ENCODE results near the gene MAGI3.
"Not testable (repeated sequence)": the region's sequence is repeated elsewhere in the genome, so short reads cannot be mapped to it uniquely, and the experiment has no call there.

MAGI3 gene

GRCh38 chr1:113684153-113684541, 293.8 kb downstream of the MAGI3 start:
- no peak for DNase-seq (ENCODE audit: low read depth, low spot score)

- DNase-seq (ENCODE audit: low read depth, low spot score) = no peak
Measured at GRCh38 chr1:113686891-113687618, 296.7 kb downstream of the MAGI3 start.

DNA sequence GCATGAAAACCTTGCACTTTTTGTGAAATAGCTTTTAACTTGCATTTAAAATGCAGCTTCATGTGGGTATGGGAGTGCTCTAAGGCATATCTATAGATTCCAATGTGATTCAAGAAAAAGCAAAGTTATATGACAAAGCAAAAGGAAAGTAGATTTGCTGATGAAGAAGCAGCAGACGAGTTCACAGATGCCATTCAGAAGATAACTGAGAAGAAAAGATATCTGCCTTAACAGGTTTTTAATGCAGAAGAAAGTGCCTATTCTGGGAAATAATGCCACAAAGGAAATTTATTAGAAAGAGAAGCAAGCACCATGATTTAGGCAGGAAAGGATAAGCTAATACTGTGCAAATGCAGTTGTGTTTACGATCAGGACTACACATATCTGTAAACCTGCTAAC, 300.9 kb downstream of the MAGI3 start:
- DNase-seq (ENCODE audit: low read depth, low spot score) = no peak

DNA sequence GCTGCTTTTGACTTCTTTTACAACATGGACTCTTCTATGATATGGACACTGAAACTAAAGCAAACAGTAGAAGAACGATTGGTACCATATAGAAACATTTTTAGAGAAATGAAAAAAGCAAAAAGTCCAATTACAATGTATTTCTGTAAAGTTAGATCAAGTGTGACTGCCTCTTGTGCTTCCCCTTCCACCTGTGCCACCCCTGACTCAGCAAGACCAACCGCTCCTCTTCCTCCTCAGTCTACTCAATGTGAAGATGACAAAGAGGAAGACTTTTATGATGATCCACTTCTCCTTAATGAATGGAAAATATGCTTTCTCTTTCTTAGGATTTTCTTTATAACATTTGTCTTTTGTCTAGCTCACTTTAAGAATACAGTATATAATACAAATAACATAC, 302.0 kb downstream of the MAGI3 start:
- no peak for DNase-seq (ENCODE audit: low read depth, low spot score)

DNA sequence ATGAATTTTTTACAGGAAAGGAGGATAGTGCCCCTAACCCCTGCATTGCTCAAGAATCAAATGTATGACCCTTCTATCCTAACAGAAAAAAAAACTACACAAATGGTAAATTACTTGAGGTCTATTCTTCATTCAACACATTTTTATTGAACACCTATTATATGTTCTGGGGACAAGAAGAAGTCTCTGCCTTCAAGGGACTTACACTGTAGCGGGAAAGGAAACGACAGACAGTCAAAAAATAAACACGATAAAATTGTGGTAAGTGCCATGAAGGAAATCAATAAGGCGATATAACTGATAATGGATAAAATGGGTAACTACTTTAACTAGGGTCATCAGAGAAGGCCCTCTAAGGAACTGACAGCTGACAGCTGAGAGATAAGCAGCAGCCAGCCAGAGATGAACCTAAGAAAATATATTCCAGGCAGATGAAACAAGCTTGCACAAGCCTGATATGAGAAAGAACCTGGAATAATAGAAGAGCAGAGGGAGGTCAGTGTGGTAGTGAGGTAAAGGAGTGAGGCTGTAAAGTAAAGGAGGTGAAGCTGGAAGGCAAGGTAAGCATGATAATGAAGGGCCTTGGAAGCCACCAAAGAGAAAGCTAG, 302.6 kb downstream of the MAGI3 start:
- no peak for DNase-seq (ENCODE audit: low read depth, low spot score)

DNA sequence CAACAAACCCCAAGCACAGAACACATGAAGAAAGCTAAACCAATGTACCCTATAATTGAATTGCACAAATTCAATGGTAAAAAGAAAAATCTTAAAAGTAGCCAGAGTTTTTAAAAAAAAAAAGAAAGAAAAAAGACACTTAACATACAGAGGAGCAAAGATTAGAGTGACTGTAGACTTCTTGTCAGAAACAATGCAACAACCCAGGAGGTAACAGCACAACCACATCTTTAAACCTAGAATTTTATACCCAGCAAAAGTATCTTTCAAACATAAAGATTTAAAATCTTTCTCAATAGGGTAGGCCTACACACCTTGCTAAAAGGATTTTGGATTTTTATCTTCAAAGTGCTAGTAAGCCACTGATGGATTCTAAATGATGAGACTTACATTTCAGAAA, 304.6 kb downstream of the MAGI3 start:
- DNase-seq (ENCODE audit: low read depth, low spot score) = no peak

DNA sequence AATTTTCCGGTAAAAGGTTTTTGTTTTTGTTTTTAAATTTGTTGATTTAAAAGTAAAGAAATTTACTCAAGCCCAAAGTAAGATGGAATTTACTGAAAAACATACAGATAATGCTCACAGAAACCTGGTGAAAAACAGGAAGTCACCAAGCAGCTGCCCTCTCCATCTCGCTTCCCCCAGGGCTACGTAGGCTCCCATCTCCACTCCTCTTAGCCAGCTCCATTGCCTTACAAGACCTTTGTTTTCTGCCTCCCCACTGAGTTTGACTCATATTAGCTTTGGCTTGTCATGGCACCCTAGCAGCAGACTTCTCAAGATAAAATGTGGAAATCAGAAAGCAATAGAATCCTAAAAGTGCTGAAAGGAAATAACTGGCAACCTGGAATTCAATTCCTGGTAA, 311.1 kb downstream of the MAGI3 start:
- DNase-seq (ENCODE audit: low read depth, low spot score) = peak; percentile 20

GRCh38 chr1:113714606-113715269, 324.4 kb downstream of the MAGI3 start:
- no peak for DNase-seq (ENCODE audit: low read depth, low spot score)

GRCh38 chr1:113717506-113717905, 327.2 kb downstream of the MAGI3 start:
- DNase-seq (ENCODE audit: low read depth, low spot score) = not testable (repeated sequence)

- not testable (repeated sequence) for DNase-seq (ENCODE audit: low read depth, low spot score)
Measured at GRCh38 chr1:113718621-113719020, 328.3 kb downstream of the MAGI3 start.

DNA sequence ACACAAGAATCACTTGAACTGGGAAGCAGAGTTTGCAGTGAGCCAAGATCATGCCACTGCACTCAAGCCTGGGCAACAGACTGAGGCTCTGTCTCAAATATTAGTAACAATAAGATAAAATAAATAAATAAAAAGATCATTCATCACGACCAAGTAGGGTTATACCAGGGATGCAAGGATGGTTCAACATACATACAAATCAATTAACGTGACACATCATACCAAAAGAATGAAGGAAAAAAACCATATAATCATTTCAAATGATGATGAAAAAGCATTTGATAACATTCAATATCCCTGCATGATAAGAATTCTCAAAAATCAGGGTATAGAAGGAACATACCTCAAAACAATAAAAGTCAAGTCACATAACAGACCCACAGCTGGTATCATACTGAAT, 330.7 kb downstream of the MAGI3 start:
- DNase-seq (ENCODE audit: low read depth, low spot score) = no peak

GRCh38 chr1:113732802-113733201, 342.5 kb downstream of the MAGI3 start:
- DNase-seq (ENCODE audit: low read depth, low spot score) = no peak

DNA sequence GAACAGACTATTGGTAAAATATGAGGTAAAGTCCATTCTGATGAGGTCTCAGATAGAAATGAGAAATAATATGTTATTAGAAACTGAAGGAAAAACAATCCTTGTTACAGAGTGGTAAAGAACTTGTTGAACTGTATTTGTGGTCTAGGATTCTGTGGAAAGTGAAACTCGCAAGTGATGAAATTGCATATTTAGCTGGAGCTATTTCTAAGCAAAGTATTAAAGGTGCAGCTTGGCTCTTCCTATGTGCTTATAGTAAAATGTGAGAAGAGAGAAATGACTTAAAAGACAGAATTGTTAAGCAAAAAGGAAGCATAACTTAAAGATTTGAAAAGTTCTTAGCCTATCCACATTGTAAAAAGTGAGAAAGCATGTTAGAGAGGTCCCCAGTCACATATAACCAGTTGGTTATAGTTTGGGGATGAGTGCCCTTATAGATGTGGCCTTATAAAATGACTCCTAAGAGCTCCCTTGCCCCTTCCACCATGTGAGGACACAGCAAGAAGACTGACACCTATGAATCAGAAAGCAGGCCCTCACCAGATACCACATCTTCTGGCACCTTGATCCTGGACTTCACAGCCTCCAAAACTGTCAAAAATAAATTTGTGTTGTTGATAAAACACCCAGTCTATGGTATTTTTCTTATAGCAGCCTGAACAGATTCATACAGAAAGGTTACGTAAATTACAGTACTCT, 344.2 kb downstream of the MAGI3 start:
- DNase-seq (ENCODE audit: low read depth, low spot score) = no peak
